ENCODE measurements around the gene IMPDH1.
A peak's percentile ranks its signal among the peaks of the same experiment; 100 is the strongest.

DNA sequence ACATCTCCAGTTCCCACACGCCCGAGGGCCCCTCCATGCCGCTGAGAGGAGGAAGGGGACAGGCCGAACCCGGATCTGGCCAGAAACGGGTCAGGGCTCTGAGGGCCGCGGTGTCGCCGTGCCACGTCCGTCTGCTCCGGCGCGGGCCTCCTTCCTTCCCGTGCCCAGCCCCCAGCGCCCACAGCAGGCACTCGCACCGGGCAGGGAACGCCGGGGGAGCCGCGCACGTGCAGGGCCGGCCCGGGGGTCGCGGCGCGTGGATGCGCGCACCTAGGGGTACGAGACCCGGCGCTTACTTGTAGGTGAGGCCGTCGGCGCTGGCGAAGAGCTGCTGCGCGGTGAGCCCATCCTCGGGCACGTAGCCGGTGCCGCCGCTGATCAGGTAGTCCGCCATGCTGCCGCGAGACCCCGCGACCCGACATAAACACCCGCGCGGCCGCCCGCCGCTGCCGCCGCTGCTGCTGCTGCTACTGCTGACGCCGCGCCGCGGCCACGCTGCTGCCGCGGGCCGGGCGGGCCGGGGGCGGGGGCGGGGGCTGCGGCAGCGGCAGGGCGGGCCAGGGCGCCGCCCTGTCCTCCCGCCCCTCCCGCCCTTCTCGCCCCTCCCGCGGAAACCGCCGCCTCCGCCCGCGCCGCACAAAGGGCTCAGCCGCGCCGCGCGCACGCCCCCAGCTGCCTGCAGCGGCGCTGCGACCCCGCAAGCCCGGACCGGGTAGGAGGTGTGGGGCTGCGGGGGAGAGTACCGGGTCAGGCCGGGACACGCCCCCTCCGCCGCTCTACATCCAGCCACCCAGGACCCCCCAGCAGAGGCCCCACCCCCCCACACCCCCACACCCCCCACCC lies 4.1 kb downstream of the IMPDH1 start:
- TF ChIP-seq, protein P1, sequence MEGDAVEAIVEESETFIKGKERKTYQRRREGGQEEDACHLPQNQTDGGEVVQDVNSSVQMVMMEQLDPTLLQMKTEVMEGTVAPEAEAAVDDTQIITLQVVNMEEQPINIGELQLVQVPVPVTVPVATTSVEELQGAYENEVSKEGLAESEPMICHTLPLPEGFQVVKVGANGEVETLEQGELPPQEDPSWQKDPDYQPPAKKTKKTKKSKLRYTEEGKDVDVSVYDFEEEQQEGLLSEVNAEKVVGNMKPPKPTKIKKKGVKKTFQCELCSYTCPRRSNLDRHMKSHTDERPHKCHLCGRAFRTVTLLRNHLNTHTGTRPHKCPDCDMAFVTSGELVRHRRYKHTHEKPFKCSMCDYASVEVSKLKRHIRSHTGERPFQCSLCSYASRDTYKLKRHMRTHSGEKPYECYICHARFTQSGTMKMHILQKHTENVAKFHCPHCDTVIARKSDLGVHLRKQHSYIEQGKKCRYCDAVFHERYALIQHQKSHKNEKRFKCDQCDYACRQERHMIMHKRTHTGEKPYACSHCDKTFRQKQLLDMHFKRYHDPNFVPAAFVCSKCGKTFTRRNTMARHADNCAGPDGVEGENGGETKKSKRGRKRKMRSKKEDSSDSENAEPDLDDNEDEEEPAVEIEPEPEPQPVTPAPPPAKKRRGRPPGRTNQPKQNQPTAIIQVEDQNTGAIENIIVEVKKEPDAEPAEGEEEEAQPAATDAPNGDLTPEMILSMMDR (IDR thresholded peaks at IDR 0.05) = peak in 3 of 4 experiments; percentile 3 to 18 (median 14)
- TF ChIP-seq POLR2A (IDR thresholded peaks at IDR 0.05) = peak in 1 of 2 donors; percentile 15
- TF ChIP-seq EP300 (IDR thresholded peaks at IDR 0.05) = no peak
